Neuron (in vitro differentiated cells): Measurements from ENCODE around the gene SLC25A3.
"Not testable (repeated sequence)": the region's sequence is repeated elsewhere in the genome, so short reads cannot be mapped to it uniquely, and the experiment has no call there.

Experiments
- H2AFZ ChIP-seq: one replicate; pipeline ENCODE4 v1.6.1; 2013; ENCODE audit warnings: low read depth, mild to moderate bottlenecking, inconsistent platforms, low read length, moderate library complexity
- H3K27me3 ChIP-seq: one replicate; pipeline ENCODE4 v1.6.1; 2013; ENCODE audit warnings: low read length; ENCODE audit not compliant: insufficient read depth
- H3K36me3 ChIP-seq: one replicate; pipeline ENCODE4 v1.6.1; 2013; ENCODE audit warnings: low read length; ENCODE audit not compliant: insufficient read depth
- H3K4me1 ChIP-seq: one replicate; pipeline ENCODE4 v1.6.1; 2013; ENCODE audit warnings: low read length; ENCODE audit not compliant: insufficient read depth
- H3K4me3 ChIP-seq: 2 replicates; pipeline ENCODE4 v1.5.1; 2013; ENCODE audit warnings: mild to moderate bottlenecking, low read length, moderate library complexity
- H3K9me3 ChIP-seq: one replicate; pipeline ENCODE4 v1.6.1; 2013; ENCODE audit warnings: low read length

Gene SLC25A3

DNA sequence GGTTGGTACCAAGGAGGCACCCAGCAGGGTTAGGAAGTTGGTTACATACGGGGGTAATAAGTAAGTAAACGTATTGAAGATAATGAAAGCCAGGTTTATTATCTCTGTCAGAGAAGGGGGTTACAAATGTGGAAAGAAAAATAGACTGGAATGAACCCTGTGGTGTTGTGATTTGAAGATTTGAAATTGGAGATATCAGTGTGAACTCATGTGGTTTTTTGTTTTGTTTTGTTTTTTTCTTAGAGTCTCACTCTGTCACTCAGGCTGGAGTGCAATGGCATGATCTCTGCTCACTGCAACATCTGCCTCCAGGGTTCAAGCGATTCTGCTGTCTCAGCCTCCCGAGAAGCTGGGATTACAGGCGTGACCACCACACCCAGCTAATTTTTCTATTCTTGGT lies 14.1 kb upstream of the SLC25A3 start:
- Histone ChIP-seq H3K36me3 (no peaks in the 10 kb centered on the region), H3K4me3 (no peak overlapping the region), H3K9me3 (no peaks in the 10 kb centered on the region), H2AFZ (no peak overlapping the region), H3K4me1 (no peaks in the 10 kb centered on the region), H3K27me3 (no peaks in the 10 kb centered on the region)

DNA sequence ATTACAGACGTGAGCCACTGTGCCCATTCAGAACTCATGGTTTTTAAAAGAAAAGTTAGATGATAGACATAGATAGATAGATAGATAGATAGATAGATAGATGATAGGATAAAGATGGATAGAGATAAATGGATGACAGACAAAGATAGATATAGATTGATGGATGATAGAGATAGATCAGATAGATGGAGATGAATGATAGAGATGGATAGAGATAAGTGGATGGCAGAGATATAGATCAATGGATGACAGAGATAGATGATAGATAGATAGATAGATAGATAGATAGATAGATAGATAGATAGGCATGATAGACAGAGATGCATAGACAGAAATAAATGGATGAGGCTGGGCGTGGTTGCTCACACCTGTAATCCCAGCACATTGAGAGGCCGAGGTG lies 13.7 kb upstream of the SLC25A3 start:
- Histone ChIP-seq H3K36me3 (no peaks in the 10 kb centered on the region), H3K27me3 (no peaks in the 10 kb centered on the region), H3K4me1 (no peaks in the 10 kb centered on the region), H3K9me3 (no peaks in the 10 kb centered on the region), H3K4me3 (no peak overlapping the region), H2AFZ (no peak overlapping the region)

GRCh38 chr12:98580695-98581094 lies 12.8 kb upstream of the SLC25A3 start:
- no peak overlapping the region for H2AFZ ChIP-seq
- no peak overlapping the region for H3K4me3 ChIP-seq
- H3K27me3 ChIP-seq: no peaks in the 10 kb centered on the region
- no peaks in the 10 kb centered on the region for H3K4me1 ChIP-seq
- H3K9me3 ChIP-seq: no peaks in the 10 kb centered on the region
- H3K36me3 ChIP-seq: no peaks in the 10 kb centered on the region

DNA sequence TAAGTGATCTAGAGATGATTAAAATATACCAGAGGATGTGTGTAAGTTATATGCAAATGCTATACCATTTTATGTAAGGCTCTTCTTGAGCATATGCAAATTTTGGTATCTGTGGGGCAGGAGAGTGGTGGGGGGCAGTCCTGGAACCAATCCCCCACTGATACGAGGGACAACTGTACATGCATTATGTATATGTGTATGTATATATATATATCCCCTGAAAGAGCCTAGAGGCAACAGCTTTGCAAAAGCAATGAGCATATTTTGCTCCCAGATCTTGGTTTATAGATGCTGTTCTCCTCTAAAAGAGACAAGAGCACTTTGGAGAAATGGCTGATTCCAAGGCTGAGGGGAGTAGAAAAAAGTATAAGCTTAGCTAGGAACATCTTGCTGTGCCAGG lies 12.4 kb upstream of the SLC25A3 start:
- Histone ChIP-seq H3K4me1 (no peaks in the 10 kb centered on the region), H3K27me3 (no peaks in the 10 kb centered on the region), H2AFZ (no peak overlapping the region), H3K36me3 (no peaks in the 10 kb centered on the region), H3K9me3 (no peaks in the 10 kb centered on the region), H3K4me3 (no peak overlapping the region)

- H3K4me1 ChIP-seq: no peaks in the 10 kb centered on the region
- no peak overlapping the region for H3K4me3 ChIP-seq
- no peak overlapping the region for H2AFZ ChIP-seq
- no peaks in the 10 kb centered on the region for H3K9me3 ChIP-seq
- no peaks in the 10 kb centered on the region for H3K36me3 ChIP-seq
- no peaks in the 10 kb centered on the region for H3K27me3 ChIP-seq
Measured at GRCh38 chr12:98582093-98582492, 11.4 kb upstream of the SLC25A3 start.

GRCh38 chr12:98587084-98587483 lies 6.4 kb upstream of the SLC25A3 start:
- Histone ChIP-seq H3K4me1 (no peaks in the 10 kb centered on the region), H2AFZ (no peak overlapping the region), H3K36me3 (no peaks in the 10 kb centered on the region), H3K27me3 (no peaks in the 10 kb centered on the region), H3K9me3 (no peaks in the 10 kb centered on the region), H3K4me3 (no peak overlapping the region)

- peaks cover 14% of the 10 kb centered on the region for H3K4me1 ChIP-seq
- peaks cover 7% of the 10 kb centered on the region for H3K36me3 ChIP-seq
- no peaks in the 10 kb centered on the region for H3K9me3 ChIP-seq
- H3K4me3 ChIP-seq: no peak overlapping the region
- H2AFZ ChIP-seq: no peak overlapping the region
- no peaks in the 10 kb centered on the region for H3K27me3 ChIP-seq
Measured at GRCh38 chr12:98591209-98591608, 2.3 kb upstream of the SLC25A3 start.

DNA sequence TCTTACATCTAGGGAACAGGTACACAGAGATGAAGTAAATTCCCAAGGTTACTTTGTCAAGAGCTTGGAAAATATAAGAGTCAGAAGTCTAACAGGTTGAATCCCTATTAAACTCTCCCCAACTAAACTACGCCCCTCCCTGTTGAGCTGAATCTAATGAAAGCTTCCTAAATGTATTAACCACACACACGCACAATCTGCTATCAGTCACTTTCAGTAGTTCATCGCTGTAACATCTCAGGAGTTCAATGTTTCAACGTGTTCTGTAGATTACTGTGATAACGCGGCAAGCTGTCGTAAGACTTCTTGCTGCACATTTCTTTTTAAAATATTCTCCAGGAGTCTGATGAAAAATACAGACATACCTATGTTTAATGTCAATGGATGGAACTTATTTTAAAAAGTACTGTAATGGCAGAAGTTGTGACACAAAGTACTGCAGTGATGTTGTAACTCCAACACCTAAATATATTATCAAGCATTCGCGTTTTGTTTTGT lies 612 bp upstream of the SLC25A3 start:
- H3K4me3 ChIP-seq: peak overlapping the region; percentile 76
- peaks cover 23% of the 10 kb centered on the region for H3K36me3 ChIP-seq
- H3K9me3 ChIP-seq: no peaks in the 10 kb centered on the region
- H2AFZ ChIP-seq: peak overlapping the region; percentile 95
- no peaks in the 10 kb centered on the region for H3K27me3 ChIP-seq
- H3K4me1 ChIP-seq: peaks cover 17% of the 10 kb centered on the region

DNA sequence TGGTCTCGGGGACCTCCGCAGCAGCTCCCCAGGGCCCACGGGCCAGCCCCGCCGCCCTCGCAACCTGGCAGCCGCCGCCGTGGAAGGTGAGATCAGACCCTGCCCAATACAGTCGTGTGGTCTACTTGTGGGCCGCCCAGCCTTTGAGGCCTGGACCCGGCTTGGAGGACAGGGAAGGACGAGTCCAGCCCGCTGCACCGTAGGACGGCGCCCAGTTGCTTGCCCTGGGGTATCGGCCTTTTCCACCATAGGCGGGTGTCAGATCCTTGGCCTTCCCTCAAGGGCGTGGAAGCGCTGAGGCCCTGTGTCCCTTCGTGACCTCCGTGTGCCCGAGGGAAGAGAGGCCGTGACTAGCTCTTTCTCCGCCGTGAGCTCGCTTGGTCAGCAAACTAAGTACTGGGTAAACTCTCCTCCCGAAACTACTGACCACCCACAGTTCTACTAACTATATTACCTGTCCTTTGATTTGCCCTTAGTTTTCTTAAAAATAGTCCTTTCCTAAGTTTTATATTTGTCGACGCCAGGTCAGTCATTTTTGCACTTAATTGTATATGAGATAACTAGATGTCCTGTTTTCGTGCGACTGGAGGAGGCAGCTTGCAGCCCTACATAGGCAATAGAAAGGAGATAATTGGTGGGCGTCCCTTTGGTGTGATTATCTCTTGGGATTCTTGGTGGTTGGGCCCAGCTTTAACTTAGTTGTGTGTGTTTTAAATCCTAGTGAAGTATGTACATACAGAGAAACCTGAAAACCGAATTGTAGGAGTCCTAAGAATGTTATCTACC lies 757 bp downstream of the SLC25A3 start:
- peak overlapping the region; percentile 76 for H3K4me3 ChIP-seq
- H3K4me1 ChIP-seq: peaks cover 17% of the 10 kb centered on the region
- no peak overlapping the region for H2AFZ ChIP-seq
- no peaks in the 10 kb centered on the region for H3K27me3 ChIP-seq
- H3K9me3 ChIP-seq: no peaks in the 10 kb centered on the region
- peaks cover 33% of the 10 kb centered on the region for H3K36me3 ChIP-seq

GRCh38 chr12:98595243-98595988 lies 1.9 kb downstream of the SLC25A3 start:
- no peak overlapping the region for H2AFZ ChIP-seq
- no peaks in the 10 kb centered on the region for H3K27me3 ChIP-seq
- H3K4me1 ChIP-seq: peaks cover 17% of the 10 kb centered on the region
- H3K36me3 ChIP-seq: peaks cover 44% of the 10 kb centered on the region
- H3K4me3 ChIP-seq: peak overlapping the region; percentile 76
- no peaks in the 10 kb centered on the region for H3K9me3 ChIP-seq

- not testable (repeated sequence) for H3K9me3 ChIP-seq, H3K4me3 ChIP-seq, H2AFZ ChIP-seq, H3K27me3 ChIP-seq
- Histone ChIP-seq H3K36me3 (peaks cover 63% of the 10 kb centered on the region), H3K4me1 (peaks cover 17% of the 10 kb centered on the region)
Measured at GRCh38 chr12:98597313-98597712, 3.8 kb downstream of the SLC25A3 start.

DNA sequence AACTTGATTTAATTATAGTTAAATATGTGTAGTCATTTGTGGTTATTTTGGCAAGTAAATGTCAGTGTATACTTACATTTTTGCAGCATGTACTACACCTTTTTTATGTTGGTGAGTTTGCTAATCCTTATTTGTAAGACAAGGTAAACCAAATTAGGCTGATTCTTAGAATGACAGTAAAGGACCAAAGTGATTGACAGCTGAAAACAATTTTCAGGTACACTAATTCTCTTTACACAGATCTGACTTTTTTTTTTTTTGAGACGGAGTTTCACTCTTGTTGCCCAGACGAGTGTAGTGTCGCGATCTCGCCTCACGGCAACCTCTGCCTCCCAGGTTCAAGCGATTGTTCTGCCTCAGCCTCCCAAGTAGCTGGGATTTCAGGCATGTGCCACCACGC lies 8.4 kb downstream of the SLC25A3 start:
- H3K4me1 ChIP-seq: no peaks in the 10 kb centered on the region
- no peak overlapping the region for H3K4me3 ChIP-seq
- no peak overlapping the region for H2AFZ ChIP-seq
- H3K9me3 ChIP-seq: no peaks in the 10 kb centered on the region
- peaks cover 76% of the 10 kb centered on the region for H3K36me3 ChIP-seq
- H3K27me3 ChIP-seq: no peaks in the 10 kb centered on the region

- H3K4me1 ChIP-seq: no peaks in the 10 kb centered on the region
- H3K36me3 ChIP-seq: peaks cover 35% of the 10 kb centered on the region
- H3K4me3 ChIP-seq: no peak overlapping the region
- no peaks in the 10 kb centered on the region for H3K9me3 ChIP-seq
- H2AFZ ChIP-seq: no peak overlapping the region
- H3K27me3 ChIP-seq: no peaks in the 10 kb centered on the region
Measured at GRCh38 chr12:98606359-98606988, 13.0 kb downstream of the SLC25A3 start.
